Measurements from ENCODE around the gene GMDS.
A peak's percentile ranks its signal among the peaks of the same experiment; 100 is the strongest.

GMDS gene

DNA sequence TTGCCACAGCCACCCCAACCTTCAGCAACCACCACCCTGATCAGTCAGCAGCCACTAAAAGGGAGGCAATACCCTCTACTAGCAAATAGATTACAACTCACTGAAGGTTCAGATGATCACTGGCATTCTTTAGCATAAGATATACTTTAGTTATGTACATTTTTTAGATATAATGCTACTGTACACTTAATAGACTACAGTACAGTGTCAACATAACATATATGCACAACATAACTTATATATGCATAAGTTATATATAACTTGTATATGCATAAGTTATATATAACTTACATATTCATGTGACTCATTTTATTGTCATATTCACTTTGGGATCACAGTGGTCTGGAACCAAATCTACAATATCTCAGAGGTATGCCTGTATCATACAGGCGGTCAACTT is 61.7 kb downstream of the GMDS start:
- Mint-ChIP-seq H3K4me1 (ENCODE audit: low read depth) (peaks cover 43% of the 10 kb centered on the region), H3K4me3 (no peak overlapping the region), H3K9me3 (peaks cover 6% of the 10 kb centered on the region), H3K27me3 (peaks cover 9% of the 10 kb centered on the region), H3K27ac (no peak overlapping the region), H3K36me3 (ENCODE audit: low read depth) (peaks cover 5% of the 10 kb centered on the region)

DNA sequence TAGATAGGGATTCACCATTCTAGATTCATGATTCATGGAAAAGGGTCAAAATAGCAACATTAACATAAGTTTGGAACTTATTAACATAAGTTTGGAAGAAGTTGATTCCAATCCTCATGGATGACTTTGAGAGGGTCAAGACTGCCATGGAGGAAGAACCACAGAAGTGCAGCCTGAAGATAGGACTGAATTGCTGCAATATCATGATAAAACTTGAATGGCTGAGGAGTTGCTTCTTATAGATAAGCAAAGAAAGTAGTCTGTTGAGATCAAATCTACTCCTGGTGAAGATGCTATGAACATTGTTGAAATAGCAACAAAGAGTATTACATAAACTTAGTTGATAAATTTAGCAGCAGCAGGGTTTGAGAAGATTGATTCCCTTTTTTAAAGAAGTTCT is 62.2 kb downstream of the GMDS start:
- Mint-ChIP-seq H3K4me1 (ENCODE audit: low read depth) (peaks cover 39% of the 10 kb centered on the region), H3K9me3 (peaks cover 11% of the 10 kb centered on the region), H3K27me3 (peaks cover 5% of the 10 kb centered on the region), H3K4me3 (no peak overlapping the region), H3K27ac (no peak overlapping the region), H3K36me3 (ENCODE audit: low read depth) (peaks cover 10% of the 10 kb centered on the region)

DNA sequence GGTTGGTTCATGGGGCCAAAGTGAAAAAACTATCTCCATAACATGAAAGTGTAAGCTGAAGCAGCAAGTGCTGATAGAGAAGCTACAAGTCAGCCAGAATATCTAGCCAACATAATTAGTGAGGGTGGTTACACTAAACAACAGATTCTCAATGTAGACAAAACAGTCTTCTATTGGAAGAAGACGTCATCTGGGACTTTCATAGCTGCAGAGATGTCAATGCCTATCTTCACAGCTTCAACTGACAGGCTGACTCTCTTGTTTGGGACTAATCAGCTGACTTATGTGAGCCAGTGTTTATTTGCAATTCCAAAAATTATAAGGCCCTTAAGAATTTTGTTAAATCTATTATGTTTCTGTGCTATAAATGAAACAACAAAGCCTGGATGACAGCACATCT is 63.2 kb downstream of the GMDS start:
- peaks cover 21% of the 10 kb centered on the region for H3K9me3 Mint-ChIP-seq
- H3K27ac Mint-ChIP-seq: no peak overlapping the region

DNA sequence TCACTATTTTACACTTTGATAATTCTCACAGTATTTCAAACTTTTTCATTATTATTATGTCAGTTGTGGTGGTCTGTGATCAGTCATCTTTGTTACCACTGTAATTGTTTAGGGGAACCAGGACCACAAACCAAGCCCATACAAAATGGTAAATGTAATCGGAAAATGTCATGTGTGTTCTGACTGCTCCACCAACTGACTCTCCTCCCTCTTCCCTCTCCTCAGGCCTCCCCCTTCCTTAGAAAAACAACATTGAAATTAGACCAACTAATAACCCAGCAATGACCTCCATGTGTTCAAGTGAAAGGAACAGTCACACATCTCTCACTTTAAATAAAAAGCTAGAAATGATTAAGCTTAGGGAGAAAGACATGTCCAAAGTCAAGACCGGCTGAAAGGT is 63.8 kb downstream of the GMDS start:
- Mint-ChIP-seq H3K36me3 (ENCODE audit: low read depth) (peaks cover 25% of the 10 kb centered on the region), H3K27me3 (peaks cover 5% of the 10 kb centered on the region), H3K4me3 (no peak overlapping the region), H3K4me1 (ENCODE audit: low read depth) (peaks cover 23% of the 10 kb centered on the region), H3K27ac (no peak overlapping the region), H3K9me3 (peaks cover 21% of the 10 kb centered on the region)

More for the DNA sequence above, 63.2 kb downstream of the GMDS start:
- peaks cover 20% of the 10 kb centered on the region for H3K36me3 Mint-ChIP-seq (ENCODE audit: low read depth)
- H3K27me3 Mint-ChIP-seq: peaks cover 5% of the 10 kb centered on the region
- no peak overlapping the region for H3K4me3 Mint-ChIP-seq
- peaks cover 30% of the 10 kb centered on the region for H3K4me1 Mint-ChIP-seq (ENCODE audit: low read depth)

DNA sequence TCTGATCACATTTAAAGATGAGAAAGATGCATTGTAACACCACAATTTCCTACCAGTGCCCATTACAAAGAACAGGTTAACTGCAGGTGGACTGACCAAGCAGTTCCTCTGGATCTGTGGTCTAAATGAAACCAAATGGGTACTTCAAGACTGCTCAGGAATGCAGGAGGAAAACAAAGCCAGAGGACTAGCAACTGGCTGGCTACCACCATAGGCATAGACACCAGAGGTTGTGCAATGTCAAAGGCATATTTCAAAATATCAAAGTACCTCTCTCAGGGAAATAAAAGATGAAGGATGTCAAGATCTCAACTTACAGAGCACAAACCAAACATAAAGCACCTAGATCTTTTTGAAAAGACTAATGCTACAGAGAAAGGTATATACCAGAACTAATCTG is 65.5 kb downstream of the GMDS start:
- Mint-ChIP-seq H3K27ac (no peak overlapping the region), H3K27me3 (peaks cover 5% of the 10 kb centered on the region), H3K9me3 (peaks cover 21% of the 10 kb centered on the region), H3K4me1 (ENCODE audit: low read depth) (peaks cover 13% of the 10 kb centered on the region), H3K36me3 (ENCODE audit: low read depth) (peaks cover 27% of the 10 kb centered on the region), H3K4me3 (no peak overlapping the region)

GRCh38 chr6:2179241-2179640 is 66.2 kb downstream of the GMDS start:
- H3K27ac Mint-ChIP-seq: no peak overlapping the region
- H3K36me3 Mint-ChIP-seq (ENCODE audit: low read depth): peaks cover 27% of the 10 kb centered on the region
- H3K4me1 Mint-ChIP-seq (ENCODE audit: low read depth): peaks cover 13% of the 10 kb centered on the region
- peaks cover 21% of the 10 kb centered on the region for H3K9me3 Mint-ChIP-seq
- no peak overlapping the region for H3K4me3 Mint-ChIP-seq
- H3K27me3 Mint-ChIP-seq: peaks cover 3% of the 10 kb centered on the region

GRCh38 chr6:2178125-2178524 is 67.3 kb downstream of the GMDS start:
- peaks cover 21% of the 10 kb centered on the region for H3K9me3 Mint-ChIP-seq
- no peak overlapping the region for H3K27ac Mint-ChIP-seq
- peaks cover 27% of the 10 kb centered on the region for H3K36me3 Mint-ChIP-seq (ENCODE audit: low read depth)
- peaks cover 23% of the 10 kb centered on the region for H3K4me1 Mint-ChIP-seq (ENCODE audit: low read depth)
- no peak overlapping the region for H3K4me3 Mint-ChIP-seq
- no peaks in the 10 kb centered on the region for H3K27me3 Mint-ChIP-seq

GRCh38 chr6:2175825-2176224 is 69.6 kb downstream of the GMDS start:
- no peak overlapping the region for H3K4me3 Mint-ChIP-seq
- no peak overlapping the region for H3K27ac Mint-ChIP-seq
- peaks cover 24% of the 10 kb centered on the region for H3K36me3 Mint-ChIP-seq (ENCODE audit: low read depth)
- peaks cover 25% of the 10 kb centered on the region for H3K4me1 Mint-ChIP-seq (ENCODE audit: low read depth)
- no peaks in the 10 kb centered on the region for H3K27me3 Mint-ChIP-seq
- H3K9me3 Mint-ChIP-seq: peaks cover 21% of the 10 kb centered on the region

GRCh38 chr6:2173203-2173961 is 72.0 kb downstream of the GMDS start:
- Mint-ChIP-seq H3K4me3 (no peak overlapping the region), H3K27me3 (no peaks in the 10 kb centered on the region), H3K4me1 (ENCODE audit: low read depth) (peaks cover 25% of the 10 kb centered on the region), H3K36me3 (ENCODE audit: low read depth) (peaks cover 18% of the 10 kb centered on the region), H3K27ac (no peak overlapping the region), H3K9me3 (peaks cover 11% of the 10 kb centered on the region)

GRCh38 chr6:2171728-2172127 is 73.7 kb downstream of the GMDS start:
- Mint-ChIP-seq H3K27ac (no peak overlapping the region), H3K9me3 (no peaks in the 10 kb centered on the region), H3K4me3 (no peak overlapping the region), H3K4me1 (ENCODE audit: low read depth) (peaks cover 25% of the 10 kb centered on the region), H3K27me3 (no peaks in the 10 kb centered on the region), H3K36me3 (ENCODE audit: low read depth) (peaks cover 3% of the 10 kb centered on the region)

- Mint-ChIP-seq H3K27me3 (no peaks in the 10 kb centered on the region), H3K4me1 (ENCODE audit: low read depth) (peaks cover 22% of the 10 kb centered on the region), H3K36me3 (ENCODE audit: low read depth) (no peaks in the 10 kb centered on the region), H3K27ac (no peak overlapping the region), H3K9me3 (peaks cover 10% of the 10 kb centered on the region), H3K4me3 (no peak overlapping the region)
Observed at GRCh38 chr6:2168480-2168879, 76.9 kb downstream of the GMDS start.

DNA sequence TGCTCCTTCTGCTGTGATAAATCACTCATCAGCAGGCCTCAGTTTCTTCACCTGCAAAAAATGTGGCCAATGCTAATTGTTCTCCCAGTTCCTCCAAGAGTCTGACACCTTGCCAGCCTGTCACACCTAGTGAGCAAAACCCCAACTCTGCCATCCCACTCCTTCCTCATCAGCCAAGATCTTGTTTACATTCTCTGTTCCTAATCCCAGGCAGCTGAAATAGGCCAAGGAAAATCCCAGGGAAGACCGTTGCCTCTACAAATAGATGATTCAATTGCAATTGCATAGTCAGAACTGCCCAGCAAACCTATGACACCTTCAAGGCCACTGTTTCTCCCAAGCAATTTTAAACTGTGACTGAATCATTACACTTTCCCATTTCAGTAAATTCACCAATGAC is 78.7 kb downstream of the GMDS start:
- Mint-ChIP-seq H3K27ac (no peak overlapping the region), H3K36me3 (ENCODE audit: low read depth) (no peaks in the 10 kb centered on the region), H3K4me1 (ENCODE audit: low read depth) (peaks cover 31% of the 10 kb centered on the region), H3K27me3 (no peaks in the 10 kb centered on the region), H3K4me3 (no peak overlapping the region), H3K9me3 (peaks cover 14% of the 10 kb centered on the region)

DNA sequence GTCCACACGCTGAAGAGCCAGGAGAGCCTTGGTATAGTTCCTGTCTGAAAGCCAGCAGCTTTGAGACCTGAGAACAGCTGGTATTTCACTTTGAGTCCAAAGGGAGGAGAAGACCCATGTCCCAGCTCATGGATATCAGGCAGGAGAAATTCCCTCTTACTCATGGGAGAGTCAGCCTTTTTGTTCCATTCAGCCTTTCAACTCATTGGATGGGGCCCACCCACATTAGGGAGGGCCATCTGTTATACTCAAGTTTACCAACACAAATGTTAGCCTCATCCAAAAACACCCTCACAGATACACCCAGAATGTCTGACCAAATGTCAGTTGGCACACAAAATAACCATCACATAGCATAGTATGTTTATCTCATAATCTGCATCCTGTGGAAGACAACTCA is 80.1 kb downstream of the GMDS start:
- Mint-ChIP-seq H3K27me3 (no peaks in the 10 kb centered on the region), H3K27ac (no peak overlapping the region), H3K9me3 (peaks cover 14% of the 10 kb centered on the region), H3K36me3 (ENCODE audit: low read depth) (no peaks in the 10 kb centered on the region), H3K4me3 (no peak overlapping the region), H3K4me1 (ENCODE audit: low read depth) (peaks cover 29% of the 10 kb centered on the region)

DNA sequence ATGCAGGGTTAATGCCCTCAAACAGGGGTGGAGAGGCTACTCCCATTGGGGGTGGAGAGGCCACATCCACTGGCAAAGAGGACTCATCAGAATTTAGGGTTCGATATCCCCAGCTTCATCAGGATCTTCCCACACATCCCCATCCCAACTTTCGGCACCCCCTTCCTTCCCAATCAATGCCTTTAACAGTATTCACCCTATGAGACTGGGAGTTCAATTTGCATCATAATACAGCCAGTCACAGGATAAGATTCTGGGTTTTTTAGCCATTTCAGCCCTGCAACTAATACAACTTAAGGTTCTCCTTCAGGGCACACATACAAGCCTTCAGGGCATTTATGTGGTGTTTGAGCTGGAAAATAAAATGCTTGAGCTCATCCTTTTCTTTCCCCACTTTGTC is 80.9 kb downstream of the GMDS start:
- Mint-ChIP-seq H3K27me3 (no peaks in the 10 kb centered on the region), H3K27ac (no peak overlapping the region), H3K36me3 (ENCODE audit: low read depth) (no peaks in the 10 kb centered on the region), H3K4me1 (ENCODE audit: low read depth) (peaks cover 29% of the 10 kb centered on the region), H3K4me3 (no peak overlapping the region), H3K9me3 (peaks cover 14% of the 10 kb centered on the region)

GRCh38 chr6:2162079-2162445 is 83.3 kb downstream of the GMDS start:
- Mint-ChIP-seq H3K4me3 (no peak overlapping the region), H3K27me3 (no peaks in the 10 kb centered on the region), H3K4me1 (ENCODE audit: low read depth) (peaks cover 50% of the 10 kb centered on the region), H3K36me3 (ENCODE audit: low read depth) (no peaks in the 10 kb centered on the region), H3K9me3 (peaks cover 14% of the 10 kb centered on the region), H3K27ac (peak overlapping the region; percentile 24)

DNA sequence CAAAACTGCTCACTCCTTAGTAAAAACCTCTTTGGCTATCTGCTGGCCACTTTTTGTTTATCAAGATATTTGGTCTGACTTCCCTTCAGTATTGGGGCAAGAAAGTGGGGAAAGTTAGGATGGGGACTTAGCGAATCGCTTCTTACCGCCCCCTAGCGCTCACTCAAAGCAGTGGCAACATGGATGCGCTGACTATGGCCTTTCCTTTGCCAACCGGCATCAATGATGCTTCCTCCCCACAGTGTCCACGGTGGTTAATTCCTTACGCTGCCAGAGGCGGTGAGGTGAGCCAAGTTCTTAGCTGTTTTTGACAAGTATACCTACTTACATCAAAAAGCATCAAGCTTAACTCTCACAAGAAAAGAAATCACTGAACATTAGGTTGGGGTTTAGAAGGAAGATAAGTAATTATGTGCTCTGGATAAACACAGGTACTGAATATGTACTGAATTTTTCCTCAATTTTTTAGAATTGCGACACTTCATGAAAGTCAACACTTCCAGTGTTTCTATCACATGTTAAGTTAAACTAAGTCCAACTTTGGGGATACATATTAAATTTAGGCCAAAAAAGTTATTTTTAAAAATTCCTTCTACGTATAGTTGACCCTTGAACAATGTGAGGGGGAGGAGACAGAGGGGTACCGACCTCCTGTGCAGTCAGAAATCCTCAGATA is 86.7 kb downstream of the GMDS start:
- H3K4me1 Mint-ChIP-seq (ENCODE audit: low read depth): peaks cover 53% of the 10 kb centered on the region
- no peaks in the 10 kb centered on the region for H3K27me3 Mint-ChIP-seq
- no peak overlapping the region for H3K27ac Mint-ChIP-seq
- H3K4me3 Mint-ChIP-seq: no peak overlapping the region
- H3K9me3 Mint-ChIP-seq: peaks cover 4% of the 10 kb centered on the region
- no peaks in the 10 kb centered on the region for H3K36me3 Mint-ChIP-seq (ENCODE audit: low read depth)

Data from stimulated activated naive CD8-positive, alpha-beta T cell treated with anti-CD3 and anti-CD28 coated beads, Interleukin-15, Interleukin-2, amounts not matched to agents 100 ng/mL and 50 ng/mL, for 24 hours (primary cell).